HepG2 (cell line): ENCODE measurements around the gene ATP8B2. TPM values are rescaled to one million over a fixed set of nuclear protein-coding genes. Genes with fewer than 3 reads are reported as not detected.

Experiments used
- ATAC-seq: fragments of 200-7000 bp; cut with Tn5 transposase; 3 replicates; pipeline ENCODE4 v1.9.1; 2020; ENCODE audit warnings: mild to moderate bottlenecking, moderate library complexity
- BruUV-seq: library from RNA; stranded (reverse); fragments of 400-500 nt; replicated peaks from 2 replicates; lab custom pipeline; 2021; lab: Mats Ljungman, UMichigan
- CTCF ChIA-PET: fragments of 300-600 bp; formaldehyde crosslinking; extraction: SDS; loops from one replicate; lab custom pipeline; 2021; ENCODE audit warnings: low total read pairs, inconsistent platforms, low intra/inter-chr PET ratio; lab: Yijun Ruan, JAX
- POLR2A ChIA-PET: fragments of 350-600 bp; sonication (Branson Sonifier 250); formaldehyde crosslinking; loops from one replicate; lab custom pipeline; 2020; ENCODE audit warnings: antibody characterized with exemption, inconsistent platforms; lab: Yijun Ruan, JAX
- DNase-seq: peaks from one replicate; pipeline ENCODE4 v3.0.0-alpha.2; 2015; ENCODE audit warnings: low spot score
- FAIRE-seq: peaks from 3 replicates; lab custom pipeline; 2011; peaks lifted over from hg19 to GRCh38; lab: Jason Lieb, UNC
- H2AFZ ChIP-seq: one replicate; pipeline ENCODE4 v1.6.1; 2011; ENCODE audit warnings: low read length, inconsistent platforms
- H3K27ac ChIP-seq: fragments of 300-600 bp; 3 replicates; pipeline ENCODE4 v1.8.0; 2011; ENCODE audit warnings: mixed run types, mild to moderate bottlenecking, mixed read lengths, low read length, inconsistent platforms; ENCODE audit not compliant: insufficient read depth; ENCODE audit errors: extremely low read length
- H3K27me3 ChIP-seq, 2 experiments: fragments of 200-600 bp in 1 of 2; 2 replicates in 1 of 2; 3 replicates in 1 of 2; pipeline versions ENCODE4 v1.6.0 to v1.8.0; 2011; ENCODE audit warnings: low read length in 2 of 2, mild to moderate bottlenecking in 2 of 2, moderate library complexity in 2 of 2, inconsistent platforms in 1 of 2; ENCODE audit not compliant: insufficient read depth in 2 of 2, control insufficient read depth in 1 of 2
- H3K36me3 ChIP-seq, 2 experiments: fragments of 200-600 bp in 1 of 2; replicated peaks in 1 of 2; 2 replicates in 1 of 2; 3 replicates in 1 of 2; pipeline versions ENCODE4 v1.5.1 to v1.8.0; 2011; ENCODE audit warnings: low read length in 2 of 2, inconsistent platforms in 1 of 2; ENCODE audit not compliant: insufficient read depth in 2 of 2, control insufficient read depth in 1 of 2
- H3K4me1 ChIP-seq: 2 replicates; pipeline ENCODE4 v1.5.1; 2012; ENCODE audit warnings: low read length, inconsistent platforms; ENCODE audit not compliant: insufficient read depth
- H3K4me2 ChIP-seq: 2 replicates; pipeline ENCODE4 v1.6.0; 2011; ENCODE audit warnings: low read depth, low read length, inconsistent platforms
- H3K4me3 ChIP-seq, 3 experiments: fragments of 200-600 bp in 1 of 3; sonication (generic), shearing (Covaris generic) in 1 of 3; replicated peaks in 1 of 3; 2 replicates each; pipeline ENCODE4 v1.5.1; 2011 to 2016; ENCODE audit warnings: low read length in 3 of 3, inconsistent platforms in 2 of 3, low read depth in 2 of 3, mild to moderate bottlenecking in 2 of 3, control low read depth in 1 of 3, mixed read lengths in 1 of 3; ENCODE audit not compliant: insufficient read depth in 1 of 3
- H3K79me2 ChIP-seq: one replicate; pipeline ENCODE4 v1.6.1; 2011; ENCODE audit warnings: low read length, inconsistent platforms; ENCODE audit not compliant: insufficient read depth
- H3K9ac ChIP-seq: 2 replicates; pipeline ENCODE4 v1.6.0; 2011; ENCODE audit warnings: mild to moderate bottlenecking, low read depth, low read length, inconsistent platforms; ENCODE audit not compliant: insufficient read depth
- H3K9me3 ChIP-seq: 2 replicates; pipeline ENCODE4 v1.5.1; 2012; ENCODE audit warnings: mild to moderate bottlenecking, low read length
- H4K20me1 ChIP-seq: 2 replicates; pipeline ENCODE4 v1.6.0; 2011; ENCODE audit warnings: inconsistent platforms, mild to moderate bottlenecking, low read length, moderate library complexity; ENCODE audit not compliant: insufficient read depth
- HDAC1 ChIP-seq: sonication (generic); formaldehyde crosslinking; IDR thresholded peaks from 2 replicates; pipeline ENCODE4 v1.5.1; 2020; ENCODE audit warnings: mild to moderate bottlenecking, missing genetic modification reagents
- ISX ChIP-seq: sonication (generic); formaldehyde crosslinking; conservative IDR thresholded peaks from 2 replicates; pipeline ENCODE4 v1.5.0; 2020; ENCODE audit warnings: missing genetic modification reagents
- MNT ChIP-seq: fragments of 450-650 bp; IDR thresholded peaks from 2 replicates; pipeline ENCODE4 v1.6.1; 2016
- SMAD9 ChIP-seq: sonication (generic); formaldehyde crosslinking; IDR thresholded peaks from 2 replicates; pipeline ENCODE4 v1.5.1; 2020; ENCODE audit warnings: mild to moderate bottlenecking, missing genetic modification reagents
- TARDBP ChIP-seq: sonication (generic); formaldehyde crosslinking; IDR thresholded peaks from 2 replicates; pipeline ENCODE4 v1.8.0; 2022; ENCODE audit warnings: mild to moderate bottlenecking, missing genetic modification reagents
- TFAP4 ChIP-seq: sonication (generic); IDR thresholded peaks from 2 replicates; pipeline ENCODE4 v1.6.1; 2016; ENCODE audit warnings: low read depth, borderline replicate concordance
- TIGD3 ChIP-seq: sonication (generic); formaldehyde crosslinking; IDR thresholded peaks from 2 replicates; pipeline ENCODE4 v1.5.1; 2020; ENCODE audit warnings: mild to moderate bottlenecking, missing genetic modification reagents, borderline replicate concordance
- ZBTB33 ChIP-seq: sonication (generic); formaldehyde crosslinking; IDR thresholded peaks from 2 replicates; pipeline ENCODE4 v1.4.0; 2020; ENCODE audit warnings: missing genetic modification reagents
- ZNF12 ChIP-seq: sonication (generic); formaldehyde crosslinking; IDR thresholded peaks from 2 replicates; pipeline ENCODE4 v1.5.0; 2020; ENCODE audit warnings: missing genetic modification reagents
- ZNF138 ChIP-seq: sonication (generic); formaldehyde crosslinking; IDR thresholded peaks from 2 replicates; pipeline ENCODE4 v1.5.0; 2020; ENCODE audit warnings: mild to moderate bottlenecking, low read depth, missing genetic modification reagents
- ZNF512B ChIP-seq: sonication (generic); formaldehyde crosslinking; IDR thresholded peaks from 2 replicates; pipeline ENCODE4 v1.5.1; 2020; ENCODE audit warnings: missing genetic modification reagents, mild to moderate bottlenecking, borderline replicate concordance
- ZNF547 ChIP-seq: sonication (generic); formaldehyde crosslinking; IDR thresholded peaks from 2 replicates; pipeline ENCODE4 v1.5.1; 2020; ENCODE audit warnings: mild to moderate bottlenecking, missing genetic modification reagents
- ZNF550 ChIP-seq: sonication (generic); formaldehyde crosslinking; IDR thresholded peaks from 2 replicates; pipeline ENCODE4 v1.4.0; 2020; ENCODE audit warnings: mild to moderate bottlenecking, missing genetic modification reagents, borderline replicate concordance
- ZNF724P ChIP-seq: sonication (generic); formaldehyde crosslinking; IDR thresholded peaks from 2 replicates; pipeline ENCODE4 v1.8.0; 2022; ENCODE audit warnings: missing genetic modification reagents, borderline replicate concordance
- WGBS: methylation state at CpG from one replicate; pipeline ENCODE4 v1.1.6; 2017; ENCODE audit warnings: low lambda C conversion rate; 5-methylcytosine and 5-hydroxymethylcytosine counted together
- in situ Hi-C: cut with HindIII; loops from 2 replicates; pipeline ENCODE4 v1.10.0; 2017; ENCODE audit warnings: low pct_unique_long_range_greater_than_20kb; ENCODE audit not compliant: extremely low pct_ligation_motif_present
- intact Hi-C: fragments of 100-400 bp; cut with micrococcal nuclease; formaldehyde crosslinking; loops from one replicate; pipeline ENCODE4 v1.10.0; 2022; ENCODE audit not compliant: unreplicated experiment
- polyA plus RNA-seq, 8 experiments: library from polyadenylated mRNA; depleted of rRNA in 3 of 8; stranded (reverse) in 7 of 8; unstranded in 1 of 8; fragments of >200 nt; fragmentation: Illumina TruSeq in 4 of 8; extraction: Trizol in 4 of 8; gene quantifications; 2 replicates each; pipeline versions ENCODE4 v1.2.1 to v1.2.3, GENCODE V29; 2011 to 2016; ENCODE audit warnings: low read depth in 4 of 8, missing spikeins in 1 of 8, mixed read lengths in 1 of 8; ENCODE audit not compliant: insufficient read depth in 1 of 8
- total RNA-seq, 5 experiments: library from RNA; depleted of rRNA; stranded (reverse); fragments of >200 nt; fragmentation: Illumina TruSeq; extraction: Trizol; gene quantifications; 2 replicates each; pipeline ENCODE4 v1.2.3, GENCODE V29; 2016; ENCODE audit warnings: low read depth in 1 of 5

The ATP8B2 gene
- total and polyA plus RNA-seq, 2 of the 13 experiments (the other 11 are each of a cell fraction or from before 2014, with no cell fraction given): 20.4 to 39.3 TPM

GRCh38 chr1:154335025-154335714 lies 9.8 kb downstream of the ATP8B2 start:
- Histone ChIP-seq H3K79me2 (no peaks in the 10 kb centered on the region), H3K4me3 (peak overlapping the region in 2 of 3 experiments; percentile 17 to 25; a peak in 2 of 6 replicates), H3K27ac (peak overlapping the region; percentile 81), H3K9me3 (no peaks in the 10 kb centered on the region), H2AFZ (peak overlapping the region; percentile 31), H3K9ac (peak overlapping the region; percentile 44), H4K20me1 (no peaks in the 10 kb centered on the region), H3K4me2 (peak overlapping the region; percentile 66), H3K27me3 (no peaks in the 10 kb centered on the region), H3K4me1 (peaks cover 35% of the 10 kb centered on the region), H3K36me3 (peaks cover 9 to 43% of the 10 kb centered on the region in 2 experiments)
- no TSS peak for BruUV-seq
- in situ Hi-C loops (loop anchor here (5.0 kb wide), 1 partner anchor 153 kb away; no protein-coding TSS in a partner anchor), intact Hi-C loops (loop anchor here (1.0 to 10.0 kb wide), 3 partner anchors 9 to 140 kb away; partner anchors contain the start of genes HAX1 and TPM3)
- peak; percentile 87 for ATAC-seq
- ChIA-PET POLR2A (interaction anchor here (0.8 to 3.8 kb wide), 26 partner anchors 10 to 635 kb away, joined by 3 to 126 read pairs (median 4); partner anchors contain the start of genes ATP8B2, RPS27, SHC1 and TPM3), CTCF (interaction anchor here (0.8 to 5.0 kb wide), 7 partner anchors 10 to 149 kb away, joined by 3 to 100 read pairs (median 3); partner anchors contain the start of genes ATP8B2 and HAX1)
- peak; percentile 75 for FAIRE-seq
- WGBS: 41% methylated on average over 10 of the region's 11 CpGs
- peak; percentile 88 for DNase-seq
- TF ChIP-seq HDAC1 (peak; percentile 8), ZNF724P (CRISPR knock-in tag) (no peak), MNT (no peak), TIGD3 (CRISPR knock-in tag) (no peak), ISX (no peak), SMAD9 (CRISPR knock-in tag) (no peak), ZNF547 (CRISPR knock-in tag) (no peak), TARDBP (CRISPR knock-in tag) (0 out of 2 replicates have a peak, but pooled peaks have one; percentile 33), ZBTB33 (peak; percentile 63), ZNF12 (CRISPR knock-in tag) (no peak), ZNF512B (CRISPR knock-in tag) (0 out of 2 replicates have a peak, but pooled peaks have one; percentile 34), TFAP4 (peak; percentile 37; the same call in 1 of the 2 replicates), ZNF138 (CRISPR knock-in tag) (no peak), ZNF550 (CRISPR knock-in tag) (no peak)
